ENCODE data around the gene GMEB2. TPM values are rescaled to one million over a fixed set of nuclear protein-coding genes. Genes with fewer than 3 reads are reported as not detected.

The GMEB2 gene
- polyA plus RNA-seq, 1 of the 3 experiments (the other 2 are of a cell fraction) = 6.5 TPM

DNA sequence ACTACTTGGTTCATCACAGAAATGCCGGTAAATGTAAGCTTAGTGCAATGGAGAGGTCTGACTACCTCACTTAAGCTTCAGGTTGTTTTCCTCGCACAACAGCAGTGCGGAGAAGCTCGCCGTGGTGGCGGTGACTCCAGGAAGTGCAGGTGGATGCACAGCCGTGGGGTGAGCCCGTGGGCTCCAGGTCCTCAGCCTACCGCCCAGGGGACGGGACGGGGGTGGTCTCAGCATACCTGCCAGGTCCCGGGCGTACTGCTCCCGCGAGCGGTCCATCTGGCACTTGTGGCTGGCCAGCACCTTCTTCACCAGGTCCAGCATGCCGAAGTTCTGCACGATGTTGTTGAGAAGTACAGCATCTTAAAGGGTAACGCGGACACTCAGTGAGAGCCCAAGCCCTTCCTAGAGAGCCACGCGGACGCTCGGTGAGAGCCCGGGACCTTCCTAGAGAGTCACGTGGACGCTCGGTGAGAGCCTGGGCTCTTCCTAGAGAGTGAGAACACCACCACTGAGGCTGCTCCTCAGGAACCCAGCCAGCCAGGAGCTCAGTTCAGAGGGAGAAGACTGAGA, 35.0 kb downstream of the GMEB2 start:
- H3K27me3 ChIP-seq (ENCODE audit: insufficient read depth) = no peaks in the 10 kb centered on the region
- H3K27ac ChIP-seq (ENCODE audit: low read depth in 2 of 2, low read length in 1 of 2) = no peak overlapping the region
- TF ChIP-seq FOXJ3 (CRISPR knock-in tag; IDR thresholded peaks at IDR 0.05) (no peak), RXRA (IDR thresholded peaks at IDR 0.05; ENCODE audit: borderline replicate concordance, low read depth) (no peak)
- no peak overlapping the region for H2AFZ ChIP-seq (ENCODE audit: low read depth)
- ChIA-PET POLR2A (no interaction called here), CTCF (interaction anchor here (1.2 kb wide), 1 partner anchor 9 kb away, joined by 3 read pairs; no protein-coding TSS in a partner anchor)
- H3K9me3 ChIP-seq = no peaks in the 10 kb centered on the region
- peaks cover 0 to 18% of the 10 kb centered on the region in 2 experiments for H3K36me3 ChIP-seq (replicated peaks in 1 of 2; ENCODE audit: control insufficient read depth in 1 of 2, insufficient read depth in 2 of 2, low read length in 1 of 2)
- H3K9me2 ChIP-seq = no peaks in the 10 kb centered on the region
- no peaks in the 10 kb centered on the region for H3K4me1 ChIP-seq (ENCODE audit: control insufficient read depth in 1 of 2, insufficient read depth in 2 of 2, low read depth in 1 of 2, low read length in 1 of 2)
- no peaks in the 10 kb centered on the region for H4K20me1 ChIP-seq (ENCODE audit: insufficient read depth)
- no peaks in the 10 kb centered on the region for H3F3A ChIP-seq (replicated peaks; ENCODE audit: insufficient read depth)
- no peak overlapping the region for H3K4me2 ChIP-seq
- WGBS (ENCODE audit: low lambda C conversion rate) = 94% methylated on average over 15 of the region's 28 CpGs
- DNase-seq = no peak
- H3K9ac ChIP-seq = no peak overlapping the region
- no peaks in the 10 kb centered on the region for H3K79me2 ChIP-seq (ENCODE audit: insufficient read depth)
- no peak overlapping the region for H3K4me3 ChIP-seq (ENCODE audit: low read depth in 2 of 2, low read length in 1 of 2)

DNA sequence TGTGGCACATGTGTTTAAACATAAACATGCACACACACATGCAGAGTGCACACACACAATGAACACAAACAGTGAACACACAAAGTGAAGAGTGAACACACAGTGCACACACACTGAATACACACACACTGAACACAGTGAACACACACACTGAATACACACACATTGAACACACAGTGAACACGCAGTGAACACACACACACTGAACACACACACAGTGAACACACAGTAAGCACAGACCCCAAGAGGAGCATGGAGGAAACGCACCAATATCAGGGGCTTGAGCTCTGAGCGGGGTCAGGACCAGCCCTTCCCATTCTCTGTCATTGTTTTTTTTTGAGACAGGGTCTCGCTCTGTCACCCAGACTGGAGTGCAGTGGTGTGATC, 35.8 kb downstream of the GMEB2 start:
- H3K4me2 ChIP-seq = no peak overlapping the region
- no peaks in the 10 kb centered on the region for H3K27me3 ChIP-seq (ENCODE audit: insufficient read depth)
- H3K9me2 ChIP-seq = no peaks in the 10 kb centered on the region
- H3K4me1 ChIP-seq (ENCODE audit: control insufficient read depth in 1 of 2, insufficient read depth in 2 of 2, low read depth in 1 of 2, low read length in 1 of 2) = no peaks in the 10 kb centered on the region
- H4K20me1 ChIP-seq (ENCODE audit: insufficient read depth) = no peaks in the 10 kb centered on the region
- CTCF ChIA-PET = interaction anchor here (1.5 kb wide), 1 partner anchor 18 kb away, joined by 4 read pairs; no protein-coding TSS in a partner anchor
- no peak for DNase-seq
- TF ChIP-seq MEF2A (IDR thresholded peaks at IDR 0.05; ENCODE audit: borderline replicate concordance, low read depth) = no peak
- TF ChIP-seq TAF1 (IDR thresholded peaks at IDR 0.05; ENCODE audit: borderline replicate concordance, low read depth, low read length) = no peak
- no peak for TF ChIP-seq EZH2phosphoT487 (IDR thresholded peaks at IDR 0.05; ENCODE audit: borderline replicate concordance, low read depth)
- no peak for TF ChIP-seq NRF1 (IDR thresholded peaks at IDR 0.05; ENCODE audit: low read depth, low read length)
- TF ChIP-seq FOXM1 (IDR thresholded peaks at IDR 0.05; ENCODE audit: low read depth) = no peak
- no peak for TF ChIP-seq RFX5 (IDR thresholded peaks at IDR 0.05; ENCODE audit: low read length)
- no peak for TF ChIP-seq GATA2 (CRISPR knock-in tag; IDR thresholded peaks at IDR 0.05)
- TF ChIP-seq NFIC (IDR thresholded peaks at IDR 0.05; ENCODE audit: borderline replicate concordance) = no peak
- no peak for TF ChIP-seq FOXJ3 (CRISPR knock-in tag; IDR thresholded peaks at IDR 0.05)
- TF ChIP-seq RAD21 (IDR thresholded peaks at IDR 0.05; ENCODE audit: low read length) = no peak
- TF ChIP-seq, protein P1, sequence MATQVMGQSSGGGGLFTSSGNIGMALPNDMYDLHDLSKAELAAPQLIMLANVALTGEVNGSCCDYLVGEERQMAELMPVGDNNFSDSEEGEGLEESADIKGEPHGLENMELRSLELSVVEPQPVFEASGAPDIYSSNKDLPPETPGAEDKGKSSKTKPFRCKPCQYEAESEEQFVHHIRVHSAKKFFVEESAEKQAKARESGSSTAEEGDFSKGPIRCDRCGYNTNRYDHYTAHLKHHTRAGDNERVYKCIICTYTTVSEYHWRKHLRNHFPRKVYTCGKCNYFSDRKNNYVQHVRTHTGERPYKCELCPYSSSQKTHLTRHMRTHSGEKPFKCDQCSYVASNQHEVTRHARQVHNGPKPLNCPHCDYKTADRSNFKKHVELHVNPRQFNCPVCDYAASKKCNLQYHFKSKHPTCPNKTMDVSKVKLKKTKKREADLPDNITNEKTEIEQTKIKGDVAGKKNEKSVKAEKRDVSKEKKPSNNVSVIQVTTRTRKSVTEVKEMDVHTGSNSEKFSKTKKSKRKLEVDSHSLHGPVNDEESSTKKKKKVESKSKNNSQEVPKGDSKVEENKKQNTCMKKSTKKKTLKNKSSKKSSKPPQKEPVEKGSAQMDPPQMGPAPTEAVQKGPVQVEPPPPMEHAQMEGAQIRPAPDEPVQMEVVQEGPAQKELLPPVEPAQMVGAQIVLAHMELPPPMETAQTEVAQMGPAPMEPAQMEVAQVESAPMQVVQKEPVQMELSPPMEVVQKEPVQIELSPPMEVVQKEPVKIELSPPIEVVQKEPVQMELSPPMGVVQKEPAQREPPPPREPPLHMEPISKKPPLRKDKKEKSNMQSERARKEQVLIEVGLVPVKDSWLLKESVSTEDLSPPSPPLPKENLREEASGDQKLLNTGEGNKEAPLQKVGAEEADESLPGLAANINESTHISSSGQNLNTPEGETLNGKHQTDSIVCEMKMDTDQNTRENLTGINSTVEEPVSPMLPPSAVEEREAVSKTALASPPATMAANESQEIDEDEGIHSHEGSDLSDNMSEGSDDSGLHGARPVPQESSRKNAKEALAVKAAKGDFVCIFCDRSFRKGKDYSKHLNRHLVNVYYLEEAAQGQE (IDR thresholded peaks at IDR 0.05; ENCODE audit: low read depth, low read length) = no peak
- TF ChIP-seq EP300 (IDR thresholded peaks at IDR 0.05; ENCODE audit: borderline replicate concordance in 1 of 2, low read depth in 1 of 2, low read length in 1 of 2) = no peak
- TF ChIP-seq RCOR1 (IDR thresholded peaks at IDR 0.05; ENCODE audit: low read length) = no peak
- no peak for TF ChIP-seq CHD2 (IDR thresholded peaks at IDR 0.05; ENCODE audit: low read length, partially characterized antibody)
- no peak overlapping the region for H3K9ac ChIP-seq
- no peaks in the 10 kb centered on the region for H3F3A ChIP-seq (replicated peaks; ENCODE audit: insufficient read depth)
- no peaks in the 10 kb centered on the region for H3K9me3 ChIP-seq
- no peak overlapping the region for H3K27ac ChIP-seq (ENCODE audit: low read depth in 2 of 2, low read length in 1 of 2)
- no peaks in the 10 kb centered on the region for H3K79me2 ChIP-seq (ENCODE audit: insufficient read depth)
- H2AFZ ChIP-seq (ENCODE audit: low read depth) = no peak overlapping the region
- H3K36me3 ChIP-seq (replicated peaks in 1 of 2; ENCODE audit: control insufficient read depth in 1 of 2, insufficient read depth in 2 of 2, low read length in 1 of 2) = peaks cover 0 to 16% of the 10 kb centered on the region in 2 experiments
- WGBS (ENCODE audit: low lambda C conversion rate) = 98% methylated on average over 4 of the region's 4 CpGs
- H3K4me3 ChIP-seq (ENCODE audit: low read depth in 2 of 2, low read length in 1 of 2) = no peak overlapping the region
- POLR2A ChIA-PET = no interaction called here
